Posterior cingulate gyrus (tissue), 11 donors: Measurements from ENCODE around the gene ABHD16B.
A peak's percentile ranks its signal among the peaks of the same experiment; 100 is the strongest.
"Not testable (repeated sequence)": the region's sequence is repeated elsewhere in the genome, so short reads cannot be mapped to it uniquely, and the experiment has no call there.

Experiments
- DNase-seq, 10 donors: peaks; one replicate each; pipeline versions ENCODE4 v3.0.0 to v3.0.0-alpha.2; 2020 to 2021; ENCODE audit warnings: mixed read lengths in 3 of 10
- intact Hi-C: fragments of 100-400 bp; cut with DNase I; formaldehyde crosslinking; loops from one replicate; pipeline ENCODE4 v1.15.1; 2023

Gene ABHD16B

DNA sequence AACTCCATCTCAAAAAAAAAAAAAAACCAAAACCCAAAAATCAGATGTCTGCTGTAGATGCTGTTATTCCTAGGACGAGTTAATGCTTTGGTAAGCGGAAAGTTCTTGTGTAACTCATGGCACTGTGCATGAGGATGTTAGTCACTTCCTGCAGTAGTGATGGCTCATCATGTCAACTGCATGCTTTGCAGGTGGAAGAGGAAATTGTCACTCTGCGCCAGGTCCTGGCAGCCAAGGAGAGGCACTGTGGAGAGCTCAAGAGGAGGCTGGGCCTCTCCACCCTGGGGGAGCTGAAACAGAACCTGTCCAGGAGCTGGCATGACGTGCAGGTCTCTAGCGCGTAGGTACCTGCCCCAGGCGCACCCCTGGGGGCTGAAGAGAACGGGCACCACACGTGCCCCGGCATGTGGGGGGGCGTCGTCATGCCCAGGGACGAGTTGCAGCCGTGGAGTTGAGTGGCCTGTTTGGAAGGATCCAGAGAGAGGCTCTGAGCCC lies 12.2 kb downstream of the ABHD16B start:
- DNase-seq: peak in 1 of 10 donors; percentile 23
- intact Hi-C loops: no loop called here

DNA sequence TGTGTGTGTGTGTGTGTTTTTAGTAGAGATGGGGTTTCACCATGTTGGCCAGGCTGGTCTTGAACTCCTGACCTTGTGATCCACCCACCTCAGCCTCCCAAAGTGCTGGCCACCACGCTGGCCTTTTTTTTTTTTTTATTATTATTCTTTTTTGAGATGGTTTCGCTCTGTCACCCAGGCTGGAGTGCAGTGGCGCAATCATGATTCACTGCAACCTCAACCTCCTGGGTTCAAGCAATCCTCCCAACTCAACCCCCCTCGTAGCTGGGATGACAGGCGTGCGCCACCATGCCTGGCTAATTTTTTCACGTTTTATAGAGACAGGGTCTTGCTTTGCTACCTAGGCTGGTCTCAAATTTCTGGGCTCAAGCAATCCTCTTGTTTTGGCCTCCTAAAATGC lies 12.9 kb downstream of the ABHD16B start:
- intact Hi-C loops, DNase-seq: not testable (repeated sequence)

- intact Hi-C loops: no loop called here
- DNase-seq: no peak
These were observed 15.3 kb downstream of the ABHD16B start for GRCh38 chr20:63876489-63877036.

GRCh38 chr20:63877755-63878470 lies 16.6 kb downstream of the ABHD16B start:
- DNase-seq: no peak
- intact Hi-C loops: no loop called here

GRCh38 chr20:63878899-63879663 lies 17.8 kb downstream of the ABHD16B start:
- no peak for DNase-seq
- intact Hi-C loops: no loop called here

DNA sequence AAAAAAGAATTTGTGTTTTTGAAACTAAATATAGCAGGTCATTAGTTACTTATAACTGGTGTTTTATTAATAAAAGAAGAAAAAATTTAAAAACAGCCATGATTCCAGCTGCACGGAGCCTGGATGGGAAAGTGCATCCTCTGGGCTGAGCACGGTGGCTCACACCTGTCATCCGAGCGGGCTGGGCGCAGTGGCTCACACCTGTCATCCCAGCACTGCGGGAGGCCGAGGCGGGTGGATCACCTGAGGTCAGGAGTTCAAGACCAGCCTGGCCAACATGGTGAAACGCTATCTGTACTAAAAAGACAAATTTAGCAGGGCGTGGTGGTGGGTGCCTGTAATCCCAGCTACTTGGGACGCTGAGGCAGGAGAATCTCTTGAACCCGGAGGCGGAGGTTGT lies 19.6 kb downstream of the ABHD16B start:
- DNase-seq: not testable (repeated sequence)

DNA sequence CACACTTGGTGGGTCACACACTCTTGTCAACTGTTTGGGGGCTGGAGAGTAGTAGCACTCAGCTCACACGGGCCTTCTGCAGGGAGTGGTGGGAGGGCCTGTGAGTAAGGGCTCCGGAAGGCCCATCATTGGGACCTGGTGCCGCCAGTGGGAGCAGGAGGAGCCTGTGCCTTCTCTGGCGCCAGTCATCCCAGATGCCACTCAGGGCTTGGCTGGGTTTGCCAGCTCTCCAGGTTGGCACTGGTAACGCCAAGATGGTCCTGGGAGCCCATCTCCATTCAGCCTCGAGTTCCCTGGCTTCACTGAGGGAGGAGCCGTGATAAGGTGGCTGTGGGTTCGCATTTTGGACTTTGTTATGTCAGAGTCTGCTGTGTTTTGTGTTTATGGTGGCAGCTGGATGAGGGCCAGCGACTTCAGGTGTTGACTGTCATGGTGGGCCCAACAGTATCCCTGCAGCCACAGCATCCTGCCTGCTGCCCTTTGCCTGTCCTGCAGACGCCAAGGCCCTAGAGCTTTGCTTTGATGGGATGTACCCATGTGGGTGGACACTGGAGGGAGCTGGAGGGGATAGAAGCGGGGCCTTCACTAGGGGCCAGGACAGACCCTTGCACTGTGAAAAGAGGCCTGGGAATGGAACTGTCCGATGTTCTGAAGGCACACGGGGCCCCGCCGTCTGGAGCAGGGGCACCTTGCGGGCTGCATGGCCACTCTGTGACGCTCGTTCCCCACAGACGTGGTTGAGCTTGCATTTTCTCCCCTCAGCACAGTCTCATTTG lies 20.3 kb downstream of the ABHD16B start:
- intact Hi-C loops: no loop called here
- no peak for DNase-seq

More for the DNA sequence above, 19.6 kb downstream of the ABHD16B start:
- intact Hi-C loops: not testable (repeated sequence)

- DNase-seq: no peak
- intact Hi-C loops: no loop called here
These were observed 21.2 kb downstream of the ABHD16B start for GRCh38 chr20:63882257-63883200.

DNA sequence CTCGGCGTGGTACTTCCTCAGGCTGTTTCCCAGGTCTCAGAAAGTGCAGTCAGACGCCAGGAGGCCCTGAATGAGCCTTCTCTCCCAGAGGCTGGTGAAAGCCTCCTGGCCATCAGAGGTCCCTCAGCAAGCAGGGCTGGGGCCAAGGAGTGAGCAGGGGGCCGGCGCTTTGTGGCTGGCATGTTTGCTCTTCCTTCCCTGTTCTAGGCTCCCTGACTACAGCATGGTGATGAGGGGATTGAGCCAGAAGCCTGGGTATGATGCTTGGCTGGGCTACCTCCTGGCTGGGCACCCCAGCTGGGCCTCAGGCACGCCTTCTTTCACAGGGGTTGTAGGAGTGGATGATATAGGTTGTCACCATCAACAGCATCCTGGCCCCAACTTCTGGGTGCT lies 21.9 kb downstream of the ABHD16B start:
- intact Hi-C loops: no loop called here
- DNase-seq: no peak

GRCh38 chr20:63884506-63885263 lies 23.4 kb downstream of the ABHD16B start:
- peak in 1 of 10 donors; percentile 20 for DNase-seq
- intact Hi-C loops: no loop called here

GRCh38 chr20:63885264-63886053 lies 24.2 kb downstream of the ABHD16B start:
- DNase-seq: no peak
- intact Hi-C loops: no loop called here

DNA sequence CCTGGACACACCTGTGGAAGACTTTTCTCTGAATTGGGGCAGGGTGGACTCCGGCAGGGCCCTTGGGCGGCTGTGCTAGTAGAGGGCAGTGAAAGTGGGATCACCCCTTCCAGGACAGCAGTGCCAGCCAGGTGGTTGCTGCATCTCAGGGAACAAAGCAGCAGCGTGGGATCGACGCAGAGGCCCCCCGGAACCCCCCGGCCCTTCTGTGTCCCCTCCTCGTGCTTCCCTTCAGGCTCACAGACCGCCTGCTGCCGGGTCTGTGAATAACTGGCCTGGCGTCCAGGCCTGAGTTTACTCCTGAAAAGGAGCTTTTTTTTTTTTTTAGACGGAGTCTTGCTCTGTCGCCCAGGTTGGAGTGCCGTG lies 24.7 kb downstream of the ABHD16B start:
- DNase-seq: no peak
- intact Hi-C loops: no loop called here

DNA sequence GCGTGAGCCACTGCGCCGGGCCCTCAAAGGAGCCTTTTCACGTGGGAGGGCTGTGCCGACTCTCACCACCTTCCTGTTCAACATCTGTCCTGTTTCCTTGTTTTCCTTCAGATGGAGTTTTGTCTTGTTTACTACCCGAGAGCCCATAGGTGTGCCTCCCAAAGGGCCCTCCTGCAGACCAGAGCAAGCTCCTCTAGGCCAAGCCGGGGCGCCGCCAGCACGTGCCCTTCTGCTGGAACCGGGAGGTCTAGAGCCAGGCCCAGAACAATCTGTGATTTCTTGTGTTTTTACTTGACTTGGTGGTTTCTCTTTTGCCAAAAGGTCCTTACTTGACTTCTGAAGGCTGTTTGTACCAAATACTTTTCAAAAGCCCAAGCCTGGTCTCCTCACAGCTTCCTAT lies 25.6 kb downstream of the ABHD16B start:
- intact Hi-C loops: no loop called here

GRCh38 chr20:63889241-63890200 lies 28.2 kb downstream of the ABHD16B start:
- DNase-seq: no peak
- intact Hi-C loops: no loop called here

More for the DNA sequence above, 25.6 kb downstream of the ABHD16B start:
- DNase-seq: no peak

DNA sequence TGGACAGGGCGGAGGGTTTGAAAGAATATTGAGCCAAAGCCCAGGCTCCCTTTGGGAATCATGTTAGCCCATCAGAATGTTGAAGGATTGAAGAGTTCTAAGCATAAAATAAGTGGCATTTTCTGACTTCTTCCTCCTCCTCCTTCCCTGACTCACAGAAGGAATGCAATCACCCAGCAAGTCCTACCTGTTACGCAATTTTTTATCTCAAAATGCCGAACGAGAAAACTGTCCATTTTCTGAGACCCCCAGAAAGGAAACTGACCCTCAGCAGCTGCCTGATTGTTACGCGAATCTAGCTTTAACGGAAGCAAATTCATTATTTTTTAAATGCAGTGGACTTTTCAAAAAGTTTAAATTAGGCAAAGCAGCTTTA lies 28.9 kb downstream of the ABHD16B start:
- no peak for DNase-seq
- intact Hi-C loops: no loop called here

GRCh38 chr20:63890616-63891015 lies 29.3 kb downstream of the ABHD16B start:
- DNase-seq: no peak
- intact Hi-C loops: no loop called here
